Measurements from ENCODE around the gene PEAK1. TPM values are rescaled to one million over a fixed set of nuclear protein-coding genes. Genes with fewer than 3 reads are reported as not detected.

The PEAK1 gene
- total RNA-seq, 1 donor from 2014 or later: 69.3 TPM

DNA sequence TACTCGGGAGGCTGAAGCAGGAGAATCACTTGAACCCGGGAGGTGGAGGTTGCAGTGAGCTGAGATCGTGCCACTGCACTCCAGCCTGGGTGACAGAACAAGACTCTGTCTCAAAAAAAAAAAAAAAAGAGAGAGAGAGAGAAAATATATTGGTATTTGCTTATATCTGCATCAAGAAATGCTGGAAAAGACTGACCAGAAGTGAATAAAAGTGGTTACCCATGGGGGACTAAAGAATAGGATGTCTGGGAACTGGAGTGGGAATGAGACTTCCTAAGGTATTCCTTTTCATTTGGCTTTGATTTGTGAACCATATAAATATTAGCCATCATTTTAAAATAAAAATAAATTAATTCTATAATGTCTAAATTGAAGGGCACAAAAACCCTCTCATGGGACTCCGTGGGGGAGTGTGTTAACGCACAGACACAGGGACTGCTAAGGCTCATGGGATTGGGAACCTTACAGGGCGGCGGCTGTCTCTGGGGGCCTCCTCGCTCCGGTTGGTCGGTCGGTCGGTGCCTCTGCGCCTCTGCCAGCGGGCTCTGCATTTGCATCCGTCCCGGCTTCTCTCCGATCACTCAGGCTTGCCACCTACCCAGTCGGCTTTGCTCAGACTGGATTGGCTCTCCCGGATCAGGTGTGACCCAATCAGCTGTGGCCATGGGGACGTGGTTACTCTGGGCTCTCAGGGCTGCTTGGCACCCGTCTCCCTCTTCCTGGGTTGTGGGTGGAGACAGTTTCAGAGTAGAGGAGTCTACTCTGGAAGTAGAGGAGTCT lies 336.3 kb downstream of the PEAK1 start:
- DNase-seq: peak; percentile 59

DNA sequence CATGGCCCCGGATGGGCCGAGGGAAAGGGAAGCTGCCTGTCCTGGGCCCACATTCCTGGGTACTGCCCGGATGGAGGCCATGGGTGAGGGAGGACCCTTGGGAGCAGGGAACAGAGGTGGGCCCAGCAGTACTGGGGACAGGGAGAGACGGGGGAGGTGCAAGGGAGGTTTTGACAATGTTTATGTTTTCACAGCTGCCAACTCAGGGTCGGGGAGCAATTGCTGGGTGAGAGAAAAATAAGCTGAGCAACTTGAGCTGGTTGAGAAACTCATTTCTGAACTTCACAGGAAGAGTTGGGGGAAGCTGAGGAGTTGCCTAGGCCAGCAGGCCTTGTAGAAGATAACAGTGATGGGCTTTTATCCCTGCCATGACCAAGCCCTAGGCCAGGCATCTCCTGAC lies 337.9 kb downstream of the PEAK1 start:
- DNase-seq: no peak

DNA sequence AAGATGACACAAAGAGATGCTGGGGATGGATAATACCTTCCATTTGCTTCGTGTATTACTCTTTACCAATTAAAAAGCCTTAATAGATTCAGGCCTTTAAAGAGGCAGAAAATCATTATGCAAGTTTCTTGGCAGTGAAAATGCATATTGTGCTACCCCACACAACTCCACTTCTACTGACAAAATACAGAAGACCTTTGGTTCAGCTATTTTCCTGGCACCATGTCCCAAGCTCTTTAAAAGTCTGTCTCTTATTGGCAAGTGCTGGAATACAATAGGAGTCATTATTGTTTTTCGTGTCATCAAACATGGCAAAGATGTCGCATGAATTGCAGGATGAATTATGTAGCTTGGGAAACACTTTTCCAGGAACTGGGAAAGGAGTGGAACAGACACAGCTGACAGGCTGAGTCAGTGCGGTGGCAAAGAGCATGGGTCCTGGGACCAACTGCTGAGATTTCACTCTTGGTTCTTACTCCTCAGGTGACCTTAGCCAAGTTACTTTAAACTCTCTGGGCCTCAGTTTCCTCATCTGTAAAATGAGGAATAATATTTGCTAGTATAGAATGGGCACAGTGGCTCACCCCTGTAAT lies 343.5 kb downstream of the PEAK1 start:
- no peak for DNase-seq

DNA sequence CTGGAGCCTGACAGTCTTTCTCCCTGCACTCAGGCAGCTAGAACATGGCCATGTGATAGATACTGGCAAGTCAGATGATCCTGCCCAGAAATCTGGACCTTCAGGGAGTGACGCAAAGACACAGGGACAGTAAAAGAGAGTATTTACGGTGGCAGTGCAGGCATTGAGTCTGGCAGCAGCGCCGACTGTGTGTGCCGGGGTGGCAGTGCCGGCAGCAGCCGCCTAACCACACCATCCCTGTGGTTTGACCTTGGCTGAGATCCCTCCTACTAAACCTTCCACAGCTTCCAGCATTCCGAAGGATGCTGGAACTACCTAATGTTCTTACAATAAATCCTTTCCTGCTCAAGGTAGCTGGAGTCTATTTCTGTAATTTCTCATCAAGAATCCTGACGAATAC lies 344.4 kb downstream of the PEAK1 start:
- no peak for DNase-seq

DNA sequence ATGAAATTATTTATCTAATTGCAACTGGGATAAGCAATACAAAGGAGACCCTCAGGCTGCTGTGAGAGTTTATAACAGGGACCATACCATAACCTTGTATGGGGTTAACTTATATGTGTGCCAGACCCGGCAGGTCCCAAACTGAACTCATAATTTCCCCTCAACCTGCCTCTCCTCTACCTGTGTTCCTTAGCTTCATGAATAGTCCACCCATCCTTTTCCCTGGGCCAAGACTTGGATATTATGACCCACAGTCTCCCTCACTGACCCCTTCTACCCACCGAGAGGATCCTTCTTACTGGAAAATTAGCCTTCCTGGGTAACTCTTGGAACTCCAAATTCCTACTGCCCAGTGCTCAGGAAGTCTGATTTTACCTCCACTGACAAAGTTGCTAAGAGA lies 345.6 kb downstream of the PEAK1 start:
- no peak for DNase-seq

DNA sequence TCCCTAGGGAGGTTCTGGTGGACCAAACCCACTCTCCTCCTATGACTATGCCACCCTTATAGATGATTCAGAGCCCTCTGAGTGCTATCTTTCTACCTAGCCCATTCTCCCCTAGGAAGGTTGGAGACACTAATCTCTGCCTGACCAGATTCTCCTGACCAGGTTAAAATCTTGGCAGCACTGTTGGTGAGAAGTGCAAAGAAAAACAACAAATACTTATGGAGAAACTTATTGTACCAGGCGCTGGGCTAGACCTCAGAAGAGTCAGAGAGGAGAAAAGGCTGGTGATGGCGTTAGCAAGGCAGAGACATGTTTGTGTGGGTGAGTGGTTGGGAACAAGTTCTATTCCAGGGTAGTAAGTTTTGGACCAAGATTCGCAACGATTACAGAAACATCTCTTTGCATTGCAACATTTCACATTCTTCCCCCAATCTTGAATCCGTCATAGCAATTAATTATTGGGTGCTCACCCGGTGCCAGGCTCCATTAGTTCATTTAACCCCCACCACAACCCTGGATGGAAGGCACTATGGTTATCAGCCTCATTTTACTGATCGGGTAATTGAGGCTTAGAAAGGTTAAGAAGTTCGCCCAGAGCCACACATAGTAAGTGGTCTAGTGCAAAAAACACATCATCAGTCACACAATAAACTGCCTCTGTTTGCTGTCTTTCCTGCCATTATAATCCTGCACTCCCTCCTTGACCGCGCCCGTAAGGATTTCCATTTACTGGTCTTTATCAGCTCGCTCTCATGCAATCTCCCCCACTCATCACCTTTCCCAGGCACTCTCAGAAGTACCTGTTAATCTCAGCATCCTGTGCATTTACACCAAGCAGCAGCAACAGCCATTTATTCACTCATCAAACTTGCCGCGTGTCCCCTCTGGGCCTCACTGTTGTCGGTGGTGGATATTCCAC lies 348.3 kb downstream of the PEAK1 start:
- DNase-seq: no peak

DNA sequence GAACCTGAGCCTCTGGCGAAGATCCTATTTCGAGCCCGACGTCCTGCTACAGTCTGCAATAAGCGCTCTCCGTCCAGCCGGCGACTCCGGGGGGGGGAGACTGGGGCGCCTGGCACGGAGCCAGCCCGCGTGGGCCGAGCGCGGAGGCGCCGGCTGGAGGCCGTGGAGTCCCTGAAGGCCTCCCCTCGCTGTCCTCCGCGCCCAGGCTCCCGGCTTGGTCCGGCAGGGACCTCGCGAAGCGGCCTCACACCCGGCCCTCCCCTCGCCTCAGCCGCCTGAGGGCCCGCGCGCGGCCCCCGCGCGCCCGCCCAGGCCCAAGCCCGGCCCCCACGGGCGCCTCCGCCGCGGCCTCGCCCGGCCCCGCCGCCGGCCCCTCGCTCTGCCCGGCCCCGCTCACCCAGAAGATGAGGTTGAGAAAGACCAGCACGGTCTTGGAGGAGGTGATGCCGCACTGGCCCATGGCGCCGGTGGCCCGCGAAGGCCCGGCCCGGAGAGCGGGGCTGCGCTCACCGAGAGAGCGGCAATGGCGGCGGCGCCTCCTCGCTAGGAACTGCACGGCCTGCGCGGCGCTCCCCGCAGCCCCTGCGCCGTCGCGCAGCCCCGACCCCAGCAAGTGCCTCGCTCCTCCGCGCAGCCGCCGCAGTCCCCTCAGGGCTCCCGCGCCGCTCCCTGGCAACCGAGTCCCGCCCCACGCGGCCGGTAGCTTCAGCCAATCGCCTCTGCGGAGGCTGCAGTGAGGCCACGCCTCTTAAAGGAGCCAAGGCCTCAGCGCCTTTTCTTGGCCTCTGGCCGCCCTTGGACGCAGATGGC lies 349.2 kb downstream of the PEAK1 start, which contains the start of gene TSPAN3:
TSPAN3 (minus strand) TSS at position 615 of the 810 bp plus-strand sequence; CDS start at position 460, 155 bp downstream.
- peak; percentile 96 for DNase-seq

DNA sequence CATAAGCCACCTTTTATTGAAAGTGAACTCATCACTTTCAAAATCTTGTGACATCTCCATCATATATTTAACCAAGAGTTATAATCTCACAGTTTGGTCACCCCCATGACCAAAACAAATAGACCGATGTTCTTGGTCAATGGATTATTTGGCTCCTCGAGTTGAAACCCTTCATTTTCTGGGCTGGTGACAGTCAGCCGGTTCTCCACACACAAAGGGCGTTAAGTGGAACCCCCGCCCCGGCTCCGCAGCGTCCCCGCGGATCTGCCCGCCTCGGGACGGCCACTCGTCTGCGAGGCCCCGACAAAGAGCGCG lies 349.8 kb downstream of the PEAK1 start:
- no peak for DNase-seq

DNA sequence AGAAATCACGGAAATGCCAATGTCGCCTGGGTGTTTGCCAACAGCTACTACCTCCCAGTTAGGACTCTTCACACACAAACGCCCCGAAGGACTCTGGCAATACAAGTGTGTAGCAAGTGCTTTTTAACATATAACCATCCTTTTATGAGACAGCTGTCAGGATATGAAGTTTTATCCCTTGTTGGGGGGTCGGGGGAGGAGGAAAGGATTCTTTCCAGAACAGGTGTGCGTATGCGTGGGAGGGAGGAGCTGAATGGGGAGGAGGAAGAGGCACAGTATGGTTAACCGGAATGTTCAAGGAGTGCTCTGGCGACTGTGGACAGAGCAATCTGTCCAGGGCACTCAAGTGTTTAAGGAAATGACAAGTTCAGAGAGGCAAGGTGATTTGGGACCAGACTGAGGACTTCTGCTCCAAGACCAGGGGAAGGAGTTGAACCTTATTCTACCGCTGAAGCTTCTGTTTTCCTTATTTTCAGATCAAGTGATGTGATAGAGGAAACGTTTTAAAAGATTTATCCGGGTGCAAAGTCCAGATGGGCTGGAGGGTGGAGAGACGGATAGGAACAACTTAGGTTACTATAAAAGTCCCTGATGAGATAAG lies 350.3 kb downstream of the PEAK1 start:
- peak; percentile 55 for DNase-seq

DNA sequence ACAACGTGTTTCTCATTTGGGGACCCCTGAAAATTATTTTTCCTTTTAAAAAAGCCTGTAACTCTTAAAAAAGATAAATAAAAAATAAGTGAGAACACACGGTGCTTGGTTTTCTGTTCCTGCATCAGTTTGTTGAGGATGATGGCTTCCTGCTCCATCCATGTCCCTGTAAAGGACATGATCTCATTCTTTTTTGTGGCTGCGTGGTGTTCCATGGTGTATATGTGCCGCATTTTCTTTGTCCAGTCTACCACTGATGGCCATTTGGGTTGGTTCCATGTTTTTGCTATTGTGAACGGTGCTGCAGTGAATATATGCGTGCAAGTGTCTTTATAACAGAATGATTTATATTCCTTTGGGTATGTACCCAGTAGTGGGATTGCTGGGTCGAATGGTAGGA lies 351.3 kb downstream of the PEAK1 start:
- DNase-seq: no peak

DNA sequence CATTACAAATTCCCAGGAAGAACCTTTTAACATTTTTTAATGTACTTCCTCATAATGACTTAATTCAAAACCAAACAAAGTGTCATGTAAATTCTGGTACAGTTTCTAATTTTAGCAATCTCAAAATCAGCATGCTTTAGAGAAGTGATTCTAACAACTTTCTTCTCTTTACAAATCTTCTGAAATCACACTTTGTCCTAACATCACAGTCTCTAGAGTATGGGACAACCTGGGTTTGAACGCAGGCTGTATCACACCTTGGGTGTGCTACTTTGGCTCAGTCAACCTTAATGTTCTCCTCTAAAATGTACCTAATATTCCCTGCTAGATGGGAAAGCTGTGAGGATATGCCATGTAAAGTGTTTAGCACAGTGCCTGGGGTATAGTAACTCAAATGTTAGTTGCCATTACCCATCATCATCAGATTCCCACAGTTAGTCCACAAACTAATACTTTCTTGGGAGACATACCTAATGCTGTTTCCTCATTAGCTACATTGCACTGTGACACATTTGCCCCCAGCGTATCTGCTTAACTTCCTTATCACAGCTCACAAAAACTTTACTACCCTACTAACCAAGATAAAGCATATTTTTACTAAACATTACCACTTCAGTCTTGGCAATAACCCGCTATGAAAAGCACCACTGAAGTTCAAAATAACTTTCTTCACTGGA lies 352.1 kb downstream of the PEAK1 start:
- DNase-seq: peak; percentile 7

DNA sequence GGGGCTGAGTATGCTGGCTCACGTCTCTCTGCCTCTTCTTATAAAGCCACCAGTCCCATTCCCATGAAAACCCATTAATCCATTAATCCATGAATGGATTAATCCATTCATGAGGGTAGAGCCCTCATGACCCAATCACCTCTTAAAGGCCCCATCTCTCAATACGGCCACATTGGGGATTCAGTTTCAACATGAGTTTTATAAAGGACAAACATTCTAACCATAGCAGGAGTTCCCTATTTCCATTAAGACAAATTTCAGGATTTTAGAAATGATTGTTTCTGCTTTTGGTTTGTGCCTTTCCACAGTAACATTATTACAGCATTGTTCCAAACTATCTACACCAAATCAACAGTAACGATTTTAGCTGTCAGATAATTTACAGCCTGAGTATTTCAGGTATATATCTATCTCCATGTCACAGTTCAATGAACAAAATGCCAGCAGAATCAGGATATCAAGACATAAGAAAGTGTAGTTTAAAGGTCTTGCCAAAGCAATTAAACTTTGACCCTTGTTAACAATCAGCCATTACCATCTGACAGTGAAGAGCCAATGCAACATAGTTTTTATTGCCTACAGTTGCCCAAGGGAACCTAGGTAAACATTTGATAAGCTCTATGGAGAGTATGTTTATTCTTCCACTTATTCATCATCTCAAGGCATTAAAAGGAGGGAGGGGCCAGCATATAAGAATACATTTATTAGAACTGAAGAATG lies 352.8 kb downstream of the PEAK1 start:
- DNase-seq: peak; percentile 72

DNA sequence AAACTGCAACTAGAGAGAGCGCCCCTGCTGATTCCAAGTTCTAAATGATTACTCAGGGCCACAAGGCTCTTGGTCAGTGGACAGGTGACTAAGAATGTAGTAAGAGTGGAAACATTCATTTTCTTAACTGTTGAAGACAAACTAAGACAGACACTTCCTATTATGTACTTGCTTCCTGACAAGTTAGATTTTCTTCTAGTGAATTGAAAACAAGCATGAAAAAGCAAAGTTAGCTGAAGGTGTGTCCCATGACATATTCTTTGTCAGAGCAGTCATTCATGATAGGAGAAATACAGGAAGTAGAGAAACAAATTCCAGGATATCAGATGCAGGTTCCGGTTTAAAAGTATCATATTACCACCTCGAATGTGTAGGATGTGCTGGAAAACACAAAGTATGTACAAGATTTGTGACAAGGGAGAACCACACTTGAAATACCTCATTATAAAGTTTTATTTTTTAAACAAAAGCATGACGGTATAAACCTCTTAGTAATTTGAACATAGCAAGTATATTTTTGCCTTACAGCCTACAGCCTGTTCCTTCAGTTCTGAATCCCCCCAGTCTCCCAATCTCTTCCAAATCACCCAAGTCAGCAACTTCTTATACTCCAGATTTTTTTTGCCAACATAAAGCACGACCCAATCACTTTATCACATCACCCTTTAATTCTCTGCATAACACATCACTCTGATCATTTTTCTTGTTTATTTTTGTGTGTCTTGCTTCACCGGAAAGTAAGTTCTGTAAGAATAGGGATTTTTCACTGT lies 355.2 kb downstream of the PEAK1 start:
- peak; percentile 77 for DNase-seq

DNA sequence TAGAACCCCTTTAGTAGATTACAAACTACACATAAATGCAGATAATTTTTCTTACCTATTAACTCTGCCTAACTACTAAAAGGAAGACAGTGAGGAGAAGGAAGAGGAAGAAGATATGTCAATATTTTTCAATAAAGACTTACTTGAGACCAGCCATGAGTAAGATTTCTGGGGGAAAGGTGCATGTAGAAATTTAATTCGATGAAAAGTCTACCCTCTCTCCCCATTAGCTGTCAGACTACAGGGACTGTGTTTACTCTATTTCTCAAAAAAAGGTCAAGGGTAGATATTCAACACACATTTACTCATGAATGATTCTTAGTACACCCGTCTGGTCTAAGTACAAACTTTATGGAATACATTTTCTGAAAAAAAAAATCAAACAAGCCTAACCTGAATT lies 355.8 kb downstream of the PEAK1 start:
- peak; percentile 9 for DNase-seq

DNA sequence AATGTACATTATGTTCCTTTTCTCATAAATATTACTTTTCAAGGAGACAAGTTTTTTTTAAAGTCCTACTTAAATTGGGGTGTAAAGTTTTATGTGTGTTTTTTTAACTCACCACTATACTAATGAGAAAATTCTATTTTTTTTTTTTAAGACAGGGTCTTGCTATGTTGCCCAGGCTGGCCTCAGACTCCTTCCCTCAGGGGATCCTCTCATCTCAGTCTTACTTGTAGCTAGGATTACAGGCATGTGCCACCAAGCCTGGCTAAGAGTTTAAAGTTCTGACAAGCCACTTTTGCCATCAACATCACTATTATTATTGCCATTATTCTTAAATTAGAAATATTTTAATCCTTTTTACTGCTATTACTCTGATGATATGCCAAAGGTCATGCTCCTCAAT lies 356.7 kb downstream of the PEAK1 start:
- DNase-seq: no peak

DNA sequence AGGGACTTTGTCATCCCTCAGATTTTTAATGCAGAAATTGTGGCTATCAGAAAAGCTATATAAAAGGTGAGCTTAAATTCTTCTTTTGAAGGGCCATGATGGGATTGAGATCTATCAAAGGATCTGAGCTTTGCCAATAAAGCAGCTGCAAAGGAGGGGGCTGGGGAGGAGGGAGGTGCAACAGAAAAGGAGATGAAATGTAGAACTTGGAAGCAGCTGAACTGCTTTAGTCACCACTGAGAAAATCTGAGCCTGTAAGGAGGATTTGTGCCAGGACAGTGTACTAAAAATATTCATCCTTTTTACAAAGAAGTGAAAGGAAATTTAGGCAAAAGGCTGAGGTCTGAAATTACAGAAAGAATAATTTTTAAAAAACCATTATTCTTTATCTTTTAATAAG lies 359.4 kb downstream of the PEAK1 start:
- DNase-seq: peak; percentile 25

DNA sequence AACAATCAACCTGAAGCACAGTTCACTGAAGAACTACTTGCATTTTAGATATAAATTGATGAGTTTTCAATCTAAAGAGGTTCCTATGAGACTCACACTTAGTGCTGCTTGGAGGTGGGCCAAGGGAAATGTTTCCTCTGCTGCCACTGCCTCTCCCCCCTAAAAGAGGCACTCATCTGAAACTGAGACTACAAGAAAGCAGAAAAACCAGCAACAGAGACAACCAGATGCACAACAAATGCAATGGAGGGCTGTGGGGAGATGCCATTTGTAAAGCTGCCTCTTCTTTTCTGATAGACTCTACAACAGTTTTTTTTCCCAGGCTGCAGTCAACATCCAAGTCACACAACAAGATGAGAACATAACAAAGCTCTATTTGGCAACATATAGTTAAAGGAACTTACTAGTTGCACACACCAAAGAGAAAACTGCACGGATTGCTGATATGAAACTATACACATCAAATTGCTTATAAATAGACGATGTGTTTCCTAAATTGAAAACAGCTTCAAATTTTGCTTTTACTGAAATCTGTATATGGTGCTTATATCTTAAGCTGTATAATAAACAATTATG lies 360.0 kb downstream of the PEAK1 start:
- DNase-seq: peak; percentile 39

DNA sequence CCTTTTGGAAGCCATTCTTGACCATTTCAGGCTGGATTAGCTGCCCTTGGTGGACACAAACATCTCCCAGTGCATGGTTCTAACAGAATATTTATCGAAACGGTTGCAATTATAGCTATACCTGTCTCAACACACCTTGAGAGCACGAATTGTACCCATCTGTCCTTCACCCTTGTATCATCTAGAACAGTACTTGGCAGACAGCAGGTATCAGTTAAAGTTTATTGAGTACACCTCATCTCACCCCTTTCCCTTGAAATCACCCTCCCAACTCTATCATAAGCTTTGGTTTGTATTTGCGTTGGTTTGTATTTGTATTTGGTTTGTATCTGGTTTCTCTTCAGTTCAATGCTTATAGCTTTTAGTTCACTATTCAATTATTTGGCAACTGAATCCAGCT lies 361.4 kb downstream of the PEAK1 start:
- no peak for DNase-seq

DNA sequence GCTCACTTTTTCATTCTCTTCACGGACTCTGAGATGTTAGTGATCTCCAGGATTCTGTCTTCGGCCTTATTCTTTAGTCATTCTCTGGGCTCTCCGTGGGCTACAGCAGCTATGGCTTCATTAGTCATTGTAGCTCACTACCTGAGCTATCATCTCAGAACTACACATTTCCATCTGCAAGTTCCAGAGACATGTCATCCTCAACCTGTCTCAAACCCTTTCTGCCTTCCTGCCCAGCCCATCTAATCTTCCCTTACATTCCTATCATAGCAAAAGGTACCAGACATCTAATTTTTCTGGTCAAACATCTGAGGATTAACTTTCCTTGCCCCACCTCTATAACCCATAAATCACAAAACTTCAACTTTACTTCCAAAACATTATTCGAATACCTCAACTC lies 362.2 kb downstream of the PEAK1 start:
- no peak for DNase-seq

DNA sequence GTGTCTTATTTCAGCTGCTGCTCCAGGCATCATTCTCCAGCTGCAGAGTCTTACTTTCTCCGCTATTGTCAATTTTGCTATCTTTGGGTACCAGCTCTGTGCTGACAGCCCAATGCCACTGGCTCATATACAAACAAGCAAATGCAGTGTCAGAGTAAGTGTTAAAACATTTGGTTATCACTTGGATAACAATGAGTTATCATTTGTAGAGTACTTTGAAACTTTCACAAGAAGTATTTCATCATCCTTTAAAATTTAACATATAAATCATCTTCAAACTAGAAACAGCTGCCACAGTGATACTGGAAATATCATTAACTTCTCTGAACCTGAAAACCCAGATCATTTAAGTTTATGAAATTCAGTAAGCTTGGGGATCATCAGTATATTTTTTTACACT lies 362.8 kb downstream of the PEAK1 start:
- DNase-seq: no peak

All from dermis blood vessel endothelial cell (primary cell).